Measurements from ENCODE around the gene RALB. TPM values are rescaled to one million over a fixed set of nuclear protein-coding genes. Genes with fewer than 3 reads are reported as not detected.

RALB gene, protein sequence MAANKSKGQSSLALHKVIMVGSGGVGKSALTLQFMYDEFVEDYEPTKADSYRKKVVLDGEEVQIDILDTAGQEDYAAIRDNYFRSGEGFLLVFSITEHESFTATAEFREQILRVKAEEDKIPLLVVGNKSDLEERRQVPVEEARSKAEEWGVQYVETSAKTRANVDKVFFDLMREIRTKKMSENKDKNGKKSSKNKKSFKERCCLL
- 19.5 to 23.5 TPM (median 23.4 TPM) in 3 replicates for total RNA-seq
- long read RNA-seq, transcript RALB-201 (5 exons, 2,344 nt): major isoform, 63 of 99 reads
- long read RNA-seq, transcript RALB-203 (5 exons, 1,252 nt): minor isoform, 26 of 99 reads
- long read RNA-seq, partial matches to known transcripts: 6 of 99 reads
- long read RNA-seq, other reads (novel, unspliced or antisense): 4 of 99 reads

DNA sequence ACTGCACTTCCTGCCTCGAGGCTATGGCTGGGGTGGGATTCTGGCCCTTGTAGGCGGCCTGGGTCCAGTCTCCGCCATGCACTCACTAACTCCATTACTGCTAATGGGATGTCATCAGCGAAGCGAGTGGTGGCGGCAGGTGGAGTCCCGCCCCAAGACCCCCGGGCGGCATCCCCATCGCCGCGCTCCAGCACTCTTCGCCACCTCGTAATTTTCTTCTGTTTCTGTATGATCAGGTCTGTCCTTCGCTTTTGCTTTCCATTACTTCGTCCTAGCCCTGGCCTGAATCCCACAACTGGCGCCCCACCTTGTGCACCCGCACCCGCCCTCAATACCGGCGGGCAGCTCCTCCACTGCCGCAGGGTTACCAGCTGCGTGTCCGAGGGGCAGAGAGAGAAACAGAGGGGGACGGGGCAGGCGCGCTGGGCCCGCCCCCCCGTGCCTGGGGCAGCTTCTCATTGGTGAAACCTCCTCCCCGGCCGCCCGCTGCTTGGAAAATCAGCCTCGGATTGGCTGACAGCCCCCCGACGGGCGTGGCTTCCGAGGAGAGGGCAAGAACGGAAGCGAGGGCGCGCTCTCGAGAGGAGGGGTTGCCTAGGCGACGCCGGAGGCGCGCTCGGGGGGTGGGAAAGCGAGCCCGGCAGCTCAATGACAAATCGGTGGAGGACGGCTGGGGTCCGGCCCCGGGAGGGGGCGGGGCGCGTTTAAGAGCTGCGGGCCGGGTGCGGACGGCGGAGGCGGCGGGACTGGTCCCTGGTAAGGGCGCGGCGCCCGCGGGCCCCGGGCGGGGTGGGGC is at the start of gene RALB:
TSS of gene RALB (plus strand) at position 628 of the 796 bp plus-strand sequence. CDS start 25,813 bp downstream, outside the sequence.
- TF ChIP-seq, protein P1, sequence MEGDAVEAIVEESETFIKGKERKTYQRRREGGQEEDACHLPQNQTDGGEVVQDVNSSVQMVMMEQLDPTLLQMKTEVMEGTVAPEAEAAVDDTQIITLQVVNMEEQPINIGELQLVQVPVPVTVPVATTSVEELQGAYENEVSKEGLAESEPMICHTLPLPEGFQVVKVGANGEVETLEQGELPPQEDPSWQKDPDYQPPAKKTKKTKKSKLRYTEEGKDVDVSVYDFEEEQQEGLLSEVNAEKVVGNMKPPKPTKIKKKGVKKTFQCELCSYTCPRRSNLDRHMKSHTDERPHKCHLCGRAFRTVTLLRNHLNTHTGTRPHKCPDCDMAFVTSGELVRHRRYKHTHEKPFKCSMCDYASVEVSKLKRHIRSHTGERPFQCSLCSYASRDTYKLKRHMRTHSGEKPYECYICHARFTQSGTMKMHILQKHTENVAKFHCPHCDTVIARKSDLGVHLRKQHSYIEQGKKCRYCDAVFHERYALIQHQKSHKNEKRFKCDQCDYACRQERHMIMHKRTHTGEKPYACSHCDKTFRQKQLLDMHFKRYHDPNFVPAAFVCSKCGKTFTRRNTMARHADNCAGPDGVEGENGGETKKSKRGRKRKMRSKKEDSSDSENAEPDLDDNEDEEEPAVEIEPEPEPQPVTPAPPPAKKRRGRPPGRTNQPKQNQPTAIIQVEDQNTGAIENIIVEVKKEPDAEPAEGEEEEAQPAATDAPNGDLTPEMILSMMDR (IDR thresholded peaks at IDR 0.05): no peak
- no peaks in the 10 kb centered on the region for H3K36me3 Mint-ChIP-seq (ENCODE audit: low read depth)
- peaks cover 5% of the 10 kb centered on the region for H3K27me3 Mint-ChIP-seq (ENCODE audit: low read depth)
- H3K9me3 Mint-ChIP-seq (ENCODE audit: low read depth): no peaks in the 10 kb centered on the region
- H3K4me3 Mint-ChIP-seq (ENCODE audit: unreplicated experiment): peak within 1 kb of the TSS; percentile 97
- H3K27ac Mint-ChIP-seq (ENCODE audit: unreplicated experiment): peak within 1 kb of the TSS; percentile 71
- peaks cover 24% of the 10 kb centered on the region for H3K4me1 Mint-ChIP-seq (ENCODE audit: low read depth)
- peak; percentile 100 for DNase-seq (ENCODE audit: low spot score)

DNA sequence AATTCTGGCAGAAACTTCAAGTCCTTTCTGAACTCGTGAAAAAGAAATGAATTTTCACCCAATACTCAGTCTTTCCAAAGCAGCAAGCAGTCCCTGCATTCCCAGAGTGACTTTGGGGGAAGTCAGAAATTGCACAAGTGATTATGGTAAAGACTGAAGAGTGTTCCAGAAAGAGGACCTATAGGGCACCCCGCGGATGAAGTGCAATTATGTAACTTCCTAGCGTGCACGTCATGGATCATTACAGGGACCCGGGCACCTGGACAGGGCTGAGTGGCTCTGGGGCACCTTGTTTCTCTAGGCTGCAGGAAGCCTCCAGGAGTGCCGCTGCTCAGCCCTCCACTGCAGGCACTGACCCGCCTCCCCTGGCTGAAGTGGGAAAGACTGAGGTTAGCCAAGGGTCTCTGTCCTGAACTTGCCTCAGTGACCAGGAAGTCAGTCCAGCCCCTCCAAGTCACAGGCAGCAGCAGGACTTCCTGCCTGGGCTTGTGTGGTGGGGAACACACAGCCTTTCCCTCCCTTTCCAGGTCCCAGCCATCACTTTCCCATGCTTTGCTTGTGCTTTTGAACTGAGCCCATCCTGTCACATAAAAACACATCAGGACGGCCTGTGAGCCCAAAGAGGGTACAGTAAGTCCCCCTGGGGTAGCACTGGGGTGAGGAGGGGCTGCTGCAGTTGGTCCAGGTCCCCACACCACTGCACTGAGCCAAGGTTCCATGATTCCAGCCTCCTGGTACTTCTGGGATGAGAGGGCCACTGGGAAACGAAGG is 49.2 kb upstream of the RALB start:
- peaks cover 4% of the 10 kb centered on the region for H3K36me3 Mint-ChIP-seq (ENCODE audit: low read depth)
- no peaks in the 10 kb centered on the region for H3K4me1 Mint-ChIP-seq (ENCODE audit: low read depth)
- no peak overlapping the region for H3K27ac Mint-ChIP-seq (ENCODE audit: unreplicated experiment)
- no peak for DNase-seq (ENCODE audit: low spot score)
- H3K27me3 Mint-ChIP-seq (ENCODE audit: low read depth): no peaks in the 10 kb centered on the region
- TF ChIP-seq, protein P1 (IDR thresholded peaks at IDR 0.05): no peak
- no peak overlapping the region for H3K4me3 Mint-ChIP-seq (ENCODE audit: unreplicated experiment)
- peaks cover 13% of the 10 kb centered on the region for H3K9me3 Mint-ChIP-seq (ENCODE audit: low read depth)

DNA sequence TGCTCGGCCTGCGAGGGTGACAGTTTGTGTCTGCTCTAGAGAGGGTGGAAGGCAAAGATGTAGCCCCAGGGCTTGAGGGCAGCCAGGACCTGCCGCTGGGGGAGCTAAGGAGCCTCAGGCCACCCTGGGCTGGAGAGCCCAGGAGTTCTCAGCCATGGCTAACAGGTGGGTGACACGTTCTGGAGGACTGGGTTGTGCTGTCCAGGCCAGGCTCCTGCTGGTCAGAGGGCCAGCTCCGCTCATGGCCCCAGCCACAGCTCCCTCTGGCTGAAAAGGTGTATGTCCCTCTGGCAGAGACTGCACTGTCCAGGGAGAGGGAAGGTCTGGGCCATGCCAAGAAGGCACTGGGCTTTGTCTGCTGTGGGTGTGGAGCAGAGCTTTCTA is 48.6 kb upstream of the RALB start:
- DNase-seq (ENCODE audit: low spot score): no peak
- TF ChIP-seq, protein P1 (IDR thresholded peaks at IDR 0.05): peak; percentile 8
- H3K27me3 Mint-ChIP-seq (ENCODE audit: low read depth): no peaks in the 10 kb centered on the region
- H3K36me3 Mint-ChIP-seq (ENCODE audit: low read depth): peaks cover 2% of the 10 kb centered on the region
- H3K27ac Mint-ChIP-seq (ENCODE audit: unreplicated experiment): no peak overlapping the region
- H3K4me1 Mint-ChIP-seq (ENCODE audit: low read depth): no peaks in the 10 kb centered on the region
- no peak overlapping the region for H3K4me3 Mint-ChIP-seq (ENCODE audit: unreplicated experiment)
- peaks cover 9% of the 10 kb centered on the region for H3K9me3 Mint-ChIP-seq (ENCODE audit: low read depth)

DNA sequence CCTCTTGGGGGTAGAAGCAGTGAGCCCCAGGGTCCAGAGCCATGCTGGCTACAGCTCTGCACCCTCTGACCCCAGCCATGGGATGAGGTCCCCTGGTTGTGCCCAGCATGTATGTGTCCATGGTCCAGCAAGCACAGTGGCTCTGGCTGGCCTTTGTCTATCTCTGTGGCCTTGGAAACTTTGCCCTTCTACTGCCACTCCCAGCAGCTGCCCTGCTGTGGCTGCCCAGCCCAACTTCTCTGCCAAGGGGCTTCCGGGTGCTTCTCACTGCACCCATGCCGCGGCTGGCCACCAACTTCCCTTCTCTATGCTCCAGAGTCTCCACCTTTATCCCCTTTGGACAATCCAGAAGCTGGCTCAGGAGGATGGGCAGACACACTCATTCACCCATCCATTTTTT is 48.2 kb upstream of the RALB start:
- Mint-ChIP-seq H3K4me3 (ENCODE audit: unreplicated experiment) (no peak overlapping the region), H3K27ac (ENCODE audit: unreplicated experiment) (peak overlapping the region; percentile 2), H3K36me3 (ENCODE audit: low read depth) (peaks cover 2% of the 10 kb centered on the region), H3K4me1 (ENCODE audit: low read depth) (no peaks in the 10 kb centered on the region), H3K27me3 (ENCODE audit: low read depth) (no peaks in the 10 kb centered on the region), H3K9me3 (ENCODE audit: low read depth) (peaks cover 5% of the 10 kb centered on the region)
- DNase-seq (ENCODE audit: low spot score): no peak
- TF ChIP-seq, protein P1 (IDR thresholded peaks at IDR 0.05): no peak
